Inflammatory macrophage treated with lipopolysaccharide for 1 hour (primary cell): ENCODE results near the gene MORN5.

Experiments
- DNase-seq, 2 donors: peaks; one replicate each; pipeline ENCODE4 v3.0.0-alpha.2; 2020 to 2022

MORN5 gene

DNA sequence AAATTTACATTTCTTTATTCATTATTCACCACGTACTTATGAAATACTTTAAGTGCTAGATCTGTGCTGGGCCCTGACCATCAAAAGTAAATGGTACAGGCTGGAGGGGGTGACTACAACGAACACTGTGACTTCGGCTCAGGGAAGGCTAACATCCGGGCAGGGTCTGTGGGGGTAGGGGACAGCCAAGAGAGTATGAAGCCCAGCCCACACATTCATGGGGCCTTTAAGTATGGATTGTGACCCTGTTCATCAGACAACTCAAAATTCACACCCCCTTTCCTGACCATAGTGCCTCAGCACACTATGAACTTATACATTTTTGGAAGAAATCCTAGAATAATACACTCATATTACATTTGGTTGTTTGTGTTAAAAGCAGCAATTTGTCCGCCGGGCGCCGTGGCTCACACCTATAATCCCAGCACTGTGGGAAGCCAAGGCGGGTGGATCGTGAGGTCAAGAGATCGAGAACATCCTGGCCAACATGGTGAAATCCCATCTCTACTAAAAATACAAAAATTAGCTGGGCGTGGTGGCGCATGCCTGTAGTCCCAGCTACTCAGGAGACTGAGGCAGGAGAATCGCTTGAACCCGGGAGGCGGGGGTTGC lies 33.3 kb downstream of the MORN5 start:
- no peak for DNase-seq

DNA sequence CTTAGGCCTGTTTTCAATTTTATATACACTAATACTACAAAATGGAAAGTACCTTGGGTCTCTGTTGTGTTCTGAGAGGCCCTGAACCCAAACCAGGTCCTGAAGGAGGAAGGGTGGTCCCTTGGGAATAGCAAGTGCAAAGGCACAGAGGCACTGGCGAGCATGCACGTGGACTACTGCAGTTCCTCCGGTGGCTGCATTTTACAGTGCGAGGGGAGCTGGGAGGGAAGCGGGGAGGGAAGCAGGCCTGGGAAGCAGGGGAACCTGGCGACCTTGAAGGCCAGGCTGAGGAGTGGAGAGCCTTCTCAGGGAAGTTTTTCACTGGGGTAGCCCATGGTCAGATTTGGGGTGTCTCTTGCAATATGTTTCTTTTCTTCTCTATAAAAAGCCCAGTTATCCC lies 33.9 kb downstream of the MORN5 start:
- no peak for DNase-seq

GRCh38 chr9:122195875-122196274 lies 36.2 kb downstream of the MORN5 start:
- no peak for DNase-seq

DNA sequence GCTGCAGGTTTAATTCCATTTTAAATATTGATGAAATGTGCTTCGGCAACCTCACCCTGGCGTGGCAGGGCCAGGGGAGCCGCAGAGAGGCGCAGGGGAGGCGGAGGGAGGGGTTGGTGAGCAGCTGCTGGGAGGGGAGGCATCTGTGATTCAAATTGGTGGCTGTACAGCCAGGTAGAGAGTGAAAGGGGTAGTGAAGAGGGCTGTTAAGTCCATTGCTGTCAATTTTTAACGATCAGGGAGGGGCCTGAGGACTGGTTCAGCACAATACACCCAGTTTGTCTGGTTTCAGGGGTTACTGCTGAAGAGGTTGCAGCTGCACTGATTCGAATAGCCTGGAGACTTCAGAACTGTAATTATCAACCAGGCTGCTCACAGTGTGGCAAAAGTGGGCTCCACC lies 37.7 kb downstream of the MORN5 start:
- DNase-seq = no peak

GRCh38 chr9:122197882-122198281 lies 38.2 kb downstream of the MORN5 start:
- DNase-seq = no peak

DNA sequence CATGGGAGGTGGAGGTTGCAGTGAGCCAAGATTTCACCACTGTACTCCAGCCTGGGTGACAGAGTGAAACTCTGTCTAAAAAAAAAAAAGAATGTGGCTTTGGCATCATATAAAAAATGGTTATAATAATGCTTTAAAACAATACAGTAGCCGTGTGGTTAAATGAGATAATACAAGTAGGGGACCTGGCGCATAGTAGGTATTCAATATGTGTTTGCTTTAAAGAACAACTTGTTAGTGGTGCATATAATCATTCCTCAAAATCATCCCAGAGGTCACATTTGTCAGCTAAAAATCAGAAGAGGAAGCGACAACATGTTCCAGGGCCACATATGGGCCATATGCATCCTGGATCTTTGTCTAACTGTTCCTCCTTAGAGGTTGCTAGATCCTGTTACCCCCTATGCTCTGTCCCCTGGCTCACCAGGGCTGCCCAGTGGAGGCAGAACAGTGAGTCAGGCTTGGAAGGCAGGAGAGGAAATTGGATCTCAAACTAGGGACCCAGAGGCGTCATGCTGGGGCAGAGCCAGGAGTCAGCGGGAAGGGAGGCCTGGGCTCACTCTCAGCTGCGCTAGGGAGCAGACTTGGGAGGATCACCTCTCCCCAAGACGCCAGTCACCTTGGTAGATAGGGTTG lies 41.4 kb downstream of the MORN5 start:
- DNase-seq = no peak

DNA sequence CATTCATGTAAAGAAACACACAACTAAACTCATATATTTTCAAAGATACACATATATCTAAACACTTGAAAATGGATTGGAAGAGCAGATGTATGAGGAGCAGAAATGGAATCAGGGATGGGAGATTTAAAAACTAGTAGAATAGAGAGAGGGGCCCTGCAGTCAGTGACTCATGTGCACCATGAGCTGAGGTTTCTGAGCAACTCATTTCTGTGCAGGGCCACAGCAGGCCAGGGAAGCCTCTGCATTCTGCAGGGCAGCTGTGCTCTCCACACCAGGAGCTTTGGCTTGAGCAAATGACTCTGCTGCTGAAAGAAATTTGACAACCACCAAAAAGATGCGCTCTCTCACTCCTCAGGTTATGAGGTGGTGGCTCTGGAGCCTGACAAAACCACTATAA lies 41.9 kb downstream of the MORN5 start:
- DNase-seq = no peak

DNA sequence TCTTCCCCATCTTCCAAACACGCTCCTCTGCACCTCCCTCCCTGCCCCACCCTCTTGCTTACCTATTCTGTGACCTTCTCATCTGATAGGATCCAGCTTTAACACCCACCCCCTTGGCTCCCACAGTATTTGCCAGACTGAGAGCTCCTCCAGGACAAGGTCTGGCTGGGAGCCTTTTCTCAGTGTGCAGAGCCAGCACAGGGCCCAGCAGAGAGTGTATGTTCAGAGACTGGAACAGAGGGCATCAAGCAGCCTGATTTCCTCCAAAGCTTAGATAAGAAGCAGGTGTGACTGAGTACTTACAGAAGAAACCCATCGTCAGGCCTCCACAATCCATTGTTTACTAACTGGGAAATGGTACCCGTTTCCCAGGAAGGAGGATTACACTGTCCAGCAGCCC lies 42.4 kb downstream of the MORN5 start:
- no peak for DNase-seq

- no peak for DNase-seq
Observed at GRCh38 chr9:122204055-122204454, 44.3 kb downstream of the MORN5 start.

- DNase-seq = no peak
Observed at GRCh38 chr9:122204491-122204890, 44.8 kb downstream of the MORN5 start.

- DNase-seq = no peak
Observed at GRCh38 chr9:122205176-122205575, 45.5 kb downstream of the MORN5 start.

GRCh38 chr9:122206118-122207046 lies 46.7 kb downstream of the MORN5 start:
- no peak for DNase-seq

DNA sequence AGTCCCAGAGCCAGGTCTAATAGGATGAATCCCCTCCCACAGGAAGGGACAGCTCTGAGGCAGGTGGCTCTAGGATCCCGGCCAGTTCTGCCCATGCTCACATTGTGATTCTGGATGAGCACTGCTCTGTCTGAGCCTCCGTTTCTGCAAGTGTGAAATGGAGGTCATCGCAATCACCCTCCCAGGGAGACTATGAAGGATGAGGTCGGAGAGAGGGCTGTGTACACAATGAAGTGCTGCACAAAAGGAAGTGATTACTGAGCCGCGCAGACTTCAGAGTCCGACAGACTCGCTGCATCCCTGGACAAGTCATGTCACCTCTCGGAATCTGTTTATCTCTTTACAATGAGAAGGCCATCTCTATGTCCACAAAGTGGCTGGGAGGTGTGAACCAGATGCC lies 47.4 kb downstream of the MORN5 start:
- no peak for DNase-seq

DNA sequence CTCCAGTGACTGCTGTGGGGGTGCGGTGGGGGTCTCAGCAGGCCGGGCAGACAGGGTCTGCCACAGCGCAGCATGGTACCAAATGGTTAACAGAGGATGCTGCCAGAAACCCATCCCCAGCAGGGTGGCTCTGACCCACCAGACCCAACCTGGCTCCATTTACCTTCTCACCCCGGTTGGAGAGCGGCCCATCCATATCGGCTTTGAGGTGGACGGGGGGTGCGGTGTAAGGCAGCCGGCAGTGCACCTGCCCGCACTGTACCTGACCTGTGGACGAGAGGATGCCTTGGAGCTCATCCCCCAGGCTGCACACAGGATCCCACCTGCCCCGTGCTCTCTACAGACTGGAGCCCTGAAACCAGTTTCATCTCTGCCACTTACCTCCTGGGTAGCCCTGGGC lies 49.7 kb downstream of the MORN5 start:
- no peak for DNase-seq

DNA sequence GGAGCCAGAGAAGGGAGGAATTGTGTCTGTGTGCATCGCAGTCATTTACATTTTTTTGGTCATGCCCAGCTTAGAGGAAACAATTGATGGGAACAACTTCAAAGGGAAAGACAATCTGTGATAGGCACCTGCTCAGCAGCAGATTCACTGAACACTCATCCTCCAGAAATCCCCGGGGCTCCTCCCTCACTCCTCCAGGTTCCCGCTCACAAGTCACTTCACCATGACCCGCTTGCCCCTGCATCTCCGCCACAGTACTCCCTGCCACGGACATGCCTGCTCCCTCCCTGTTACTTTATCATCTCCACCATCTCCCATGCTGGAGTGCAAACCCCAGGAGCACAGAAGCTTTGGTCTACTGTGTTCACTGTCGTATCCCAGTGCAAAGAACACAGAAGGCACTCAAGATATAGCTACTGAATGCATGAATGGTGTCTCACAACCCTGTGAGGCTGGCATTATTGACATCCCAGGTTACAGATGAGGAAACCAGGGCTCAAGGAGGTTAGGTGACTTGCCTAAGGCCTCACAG lies 52.8 kb downstream of the MORN5 start:
- no peak for DNase-seq

- DNase-seq = no peak
Observed at GRCh38 chr9:122213102-122213588, 53.4 kb downstream of the MORN5 start.

DNA sequence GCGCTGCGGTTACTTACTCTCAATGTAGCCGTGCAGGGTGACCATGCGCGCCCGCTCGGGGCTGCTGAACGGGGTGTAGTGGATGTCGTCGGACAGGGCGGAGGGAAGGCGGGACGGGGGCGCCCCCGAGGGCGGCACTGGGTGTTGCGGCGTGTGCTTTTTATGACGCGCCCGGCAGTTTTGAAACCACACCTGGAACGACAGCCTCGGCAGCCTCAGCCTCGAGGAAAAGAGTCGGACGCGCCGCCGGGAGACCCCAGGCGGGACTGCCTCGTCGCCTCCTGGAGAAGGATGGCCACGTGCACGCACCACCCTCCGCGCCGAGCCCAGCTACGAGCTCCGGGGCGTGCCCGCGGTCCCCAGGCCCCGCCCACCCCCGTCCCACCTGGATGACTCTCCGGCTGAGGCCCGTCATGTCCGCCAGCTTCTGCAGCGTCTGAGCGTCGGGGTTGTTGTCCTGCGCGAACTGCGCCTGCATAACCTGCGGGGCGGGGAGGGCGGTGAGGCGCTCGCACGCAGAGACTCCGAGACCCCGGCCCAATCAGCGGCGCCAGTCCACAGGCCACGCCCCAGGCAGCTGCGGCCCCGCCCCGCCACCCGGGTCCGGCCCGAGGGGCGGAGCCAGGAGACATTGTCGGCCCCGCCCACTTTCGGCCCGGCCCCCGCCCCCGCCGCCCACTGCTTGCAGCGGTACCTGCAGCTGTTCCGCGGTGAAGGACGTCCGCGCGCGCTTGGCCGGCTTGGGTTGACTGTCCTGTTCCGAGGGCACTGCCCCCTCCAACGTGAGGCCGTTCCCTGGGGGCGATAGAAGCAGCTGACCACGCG lies 54.1 kb downstream of the MORN5 start:
- DNase-seq = no peak

DNA sequence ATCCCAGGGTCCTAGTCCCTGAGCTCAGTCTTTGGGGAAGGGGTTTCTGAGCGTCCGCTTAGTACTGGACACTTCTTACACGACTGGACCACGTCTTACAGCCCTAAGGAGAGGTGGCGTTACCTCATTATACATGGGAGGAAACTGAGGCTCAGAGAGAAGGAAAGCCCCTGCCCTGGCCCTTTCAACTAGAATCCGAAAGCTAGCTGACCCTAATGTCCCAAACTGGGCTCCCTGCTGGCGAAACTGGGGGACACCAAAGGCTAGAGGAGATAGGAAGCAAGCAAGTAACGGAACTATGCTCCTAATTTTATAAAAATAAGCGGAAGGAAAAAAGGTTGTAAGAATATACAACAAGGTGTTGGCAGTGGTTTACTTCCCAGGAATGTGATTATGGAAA lies 54.8 kb downstream of the MORN5 start:
- no peak for DNase-seq

DNA sequence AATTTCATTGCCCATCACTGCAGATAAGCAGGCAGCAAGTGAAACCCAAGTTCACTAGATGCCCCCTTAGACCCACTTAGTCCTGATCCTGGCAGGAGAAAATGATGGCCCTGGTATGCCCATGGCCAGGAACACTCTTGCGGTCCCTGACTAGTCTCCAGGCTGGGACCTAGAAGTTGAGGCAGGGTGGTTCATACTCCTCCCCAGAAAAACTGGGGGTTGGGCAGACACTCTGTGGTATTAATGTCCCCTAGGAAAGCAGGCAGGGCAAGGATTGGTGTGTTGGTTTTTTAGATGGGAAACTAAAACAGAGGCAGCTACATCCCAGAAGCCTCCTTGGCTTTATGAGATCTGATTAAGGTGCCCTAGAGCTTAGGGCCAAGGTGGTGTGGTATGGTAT lies 56.0 kb downstream of the MORN5 start:
- no peak for DNase-seq

GRCh38 chr9:122216138-122216797 lies 56.6 kb downstream of the MORN5 start:
- no peak for DNase-seq

- no peak for DNase-seq
Observed at GRCh38 chr9:122216798-122217418, 57.2 kb downstream of the MORN5 start.

GRCh38 chr9:122217640-122218039 lies 57.9 kb downstream of the MORN5 start:
- no peak for DNase-seq
